H1 (cell line): Measurements from ENCODE around the gene BRCA2. TPM values are rescaled to one million over a fixed set of nuclear protein-coding genes. Genes with fewer than 3 reads are reported as not detected.

Experiments
- CTCF ChIA-PET: fragments of 300-600 bp; sonication (Branson Sonifier 250); formaldehyde crosslinking; loops from one replicate; lab custom pipeline; 2021; ENCODE audit not compliant: partially characterized antibody; lab: Charles Lee
- POLR2A ChIA-PET: fragments of 300-600 bp; sonication (Branson Sonifier 250); formaldehyde crosslinking; loops from one replicate; lab custom pipeline; 2021; ENCODE audit warnings: inconsistent platforms; ENCODE audit not compliant: partially characterized antibody; lab: Charles Lee
- DNase-seq, 2 experiments: peaks; one replicate each; pipeline versions ENCODE4 v3.0.0 to v3.0.0-alpha.2; 2010 to 2022; ENCODE audit warnings: low spot score in 2 of 2, low read depth in 1 of 2, mixed read lengths in 1 of 2
- FAIRE-seq: peaks from 2 replicates; lab custom pipeline; 2011; peaks lifted over from hg19 to GRCh38; lab: Jason Lieb, UNC
- H2AFZ ChIP-seq: 2 replicates; pipeline ENCODE4 v1.8.1; 2012; ENCODE audit warnings: low read length, inconsistent platforms
- H2AK5ac ChIP-seq: 2 replicates; pipeline ENCODE4 v1.6.1; 2013; ENCODE audit warnings: low read depth, low read length
- H2BK120ac ChIP-seq: replicated peaks from 2 replicates; pipeline ENCODE3; 2013; ENCODE audit warnings: low read depth, low read length, inconsistent platforms
- H2BK12ac ChIP-seq: 2 replicates; pipeline ENCODE4 v1.6.1; 2013; ENCODE audit warnings: low read depth, low read length
- H2BK15ac ChIP-seq: 2 replicates; pipeline ENCODE4 v1.6.1; 2013; ENCODE audit warnings: low read length
- H2BK20ac ChIP-seq: 2 replicates; pipeline ENCODE4 v1.6.1; 2013; ENCODE audit warnings: low read length
- H2BK5ac ChIP-seq: 2 replicates; pipeline ENCODE4 v1.6.1; 2013; ENCODE audit warnings: low read depth, low read length
- H3K14ac ChIP-seq: 2 replicates; pipeline ENCODE4 v1.6.1; 2013; ENCODE audit warnings: inconsistent platforms; ENCODE audit not compliant: insufficient read length
- H3K18ac ChIP-seq: 2 replicates; pipeline ENCODE4 v1.6.1; 2013; ENCODE audit warnings: low read length; ENCODE audit errors: extremely low read depth
- H3K23ac ChIP-seq: 2 replicates; pipeline ENCODE4 v1.6.1; 2013; ENCODE audit warnings: inconsistent platforms; ENCODE audit not compliant: insufficient read length
- H3K23me2 ChIP-seq: 2 replicates; pipeline ENCODE4 v1.6.1; 2013; ENCODE audit warnings: low read depth, low read length
- H3K27ac ChIP-seq: 2 replicates; pipeline ENCODE4 v1.6.1; 2011; ENCODE audit warnings: low read depth, low read length, inconsistent platforms
- H3K27me3 ChIP-seq, 4 experiments: replicated peaks in 1 of 4; 1 replicate in 1 of 4; 2 replicates in 3 of 4; pipeline versions ENCODE4 v1.6.1 to v1.8.1; 2011 to 2013; ENCODE audit warnings: low read length in 3 of 4, mild to moderate bottlenecking in 3 of 4, inconsistent platforms in 2 of 4, mixed read lengths in 2 of 4, moderate library complexity in 1 of 4; ENCODE audit not compliant: control insufficient read depth in 3 of 4, insufficient read depth in 3 of 4; ENCODE audit errors: extremely low read depth in 1 of 4
- H3K36me3 ChIP-seq, 4 experiments: 2 replicates each; pipeline versions ENCODE4 v1.6.1 to v1.8.1; 2011 to 2013; ENCODE audit warnings: mild to moderate bottlenecking in 4 of 4, low read length in 3 of 4, moderate library complexity in 2 of 4, control low read depth in 1 of 4, inconsistent platforms in 1 of 4; ENCODE audit not compliant: insufficient read depth in 4 of 4, control insufficient read depth in 2 of 4
- H3K4ac ChIP-seq: replicated peaks from 2 replicates; pipeline ENCODE3; 2013; ENCODE audit warnings: low read length, low read depth, mixed read lengths, inconsistent platforms; ENCODE audit not compliant: insufficient read length
- H3K4me1 ChIP-seq, 4 experiments: replicated peaks in 1 of 4; 1 replicate in 1 of 4; 2 replicates in 3 of 4; pipeline versions ENCODE4 v1.6.1 to v1.8.1; 2011 to 2013; ENCODE audit warnings: low read length in 3 of 4, inconsistent platforms in 2 of 4, mixed read lengths in 1 of 4; ENCODE audit not compliant: insufficient read depth in 4 of 4, control insufficient read depth in 3 of 4
- H3K4me2 ChIP-seq, 2 experiments: 2 replicates each; pipeline versions ENCODE4 v1.6.1 to v1.8.1; 2011 to 2013; ENCODE audit warnings: low read depth in 2 of 2, low read length in 2 of 2, control low read depth in 1 of 2, inconsistent platforms in 1 of 2, mild to moderate bottlenecking in 1 of 2; ENCODE audit not compliant: insufficient read depth in 1 of 2
- H3K4me3 ChIP-seq, 4 experiments: fragments of 200-600, 300-600 bp in 1 of 4; sonication (generic), shearing (Covaris generic), sonication (Bioruptor Twin) in 1 of 4; 2 replicates each; pipeline versions ENCODE4 v1.5.1 to v1.8.1; 2011 to 2016; ENCODE audit warnings: low read length in 4 of 4, low read depth in 3 of 4, control low read depth in 2 of 4, inconsistent platforms in 2 of 4, mild to moderate bottlenecking in 2 of 4, mixed read lengths in 1 of 4, moderate library complexity in 1 of 4; ENCODE audit not compliant: insufficient read depth in 2 of 4; ENCODE audit errors: extremely low read depth in 1 of 4
- H3K56ac ChIP-seq: replicated peaks from 2 replicates; pipeline ENCODE3; 2013; ENCODE audit warnings: low read depth, mild to moderate bottlenecking, mixed read lengths, low read length, inconsistent platforms; ENCODE audit not compliant: insufficient read length
- H3K79me1 ChIP-seq: 2 replicates; pipeline ENCODE4 v1.6.1; 2013; ENCODE audit warnings: low read depth, low read length, control low read depth
- H3K79me2 ChIP-seq, 2 experiments: 2 replicates each; pipeline versions ENCODE4 v1.6.1 to v1.8.1; 2012 to 2013; ENCODE audit warnings: low read length in 2 of 2, mild to moderate bottlenecking in 2 of 2, inconsistent platforms in 1 of 2; ENCODE audit not compliant: insufficient read depth in 2 of 2, control insufficient read depth in 1 of 2
- H3K9ac ChIP-seq, 4 experiments: replicated peaks in 1 of 4; 1 replicate in 1 of 4; 2 replicates in 3 of 4; pipeline versions ENCODE4 v1.6.1 to v1.8.1; 2011 to 2013; ENCODE audit warnings: low read depth in 3 of 4, low read length in 3 of 4, control low read depth in 2 of 4, mild to moderate bottlenecking in 2 of 4, moderate library complexity in 2 of 4, inconsistent platforms in 1 of 4; ENCODE audit errors: extremely low read depth in 1 of 4
- H3K9me3 ChIP-seq, 2 experiments: 2 replicates each; pipeline versions ENCODE4 v1.6.1 to v1.8.1; 2012 to 2013; ENCODE audit warnings: mild to moderate bottlenecking in 2 of 2, moderate library complexity in 2 of 2, control low read depth in 1 of 2, inconsistent platforms in 1 of 2, low read depth in 1 of 2, low read length in 1 of 2, mixed read lengths in 1 of 2; ENCODE audit not compliant: insufficient read depth in 2 of 2
- H4K20me1 ChIP-seq, 2 experiments: replicated peaks in 1 of 2; 2 replicates each; pipeline versions ENCODE3 to v1.8.1; 2011 to 2013; ENCODE audit warnings: inconsistent platforms in 2 of 2, low read length in 2 of 2, mild to moderate bottlenecking in 1 of 2; ENCODE audit not compliant: insufficient read depth in 2 of 2, control insufficient read depth in 1 of 2
- H4K5ac ChIP-seq: 2 replicates; pipeline ENCODE4 v1.6.1; 2013; ENCODE audit warnings: low read length, low read depth, mixed read lengths, inconsistent platforms; ENCODE audit not compliant: insufficient read length
- H4K8ac ChIP-seq: 2 replicates; pipeline ENCODE4 v1.8.0; 2013; ENCODE audit warnings: mild to moderate bottlenecking, moderate library complexity, low read length, inconsistent platforms; ENCODE audit not compliant: insufficient read depth; ENCODE audit errors: extremely low read depth
- H4K91ac ChIP-seq: replicated peaks from 2 replicates; pipeline ENCODE3; 2013; ENCODE audit warnings: low read length, mixed read lengths, inconsistent platforms; ENCODE audit not compliant: insufficient read length
- CBX5 ChIP-seq: fragments of 300-800, 300-1000 bp; sonication (generic); IDR thresholded peaks from 2 replicates; pipeline ENCODE4 v1.7.1; 2016; ENCODE audit warnings: antibody characterized with exemption, low read length, low read depth
- CBX8 ChIP-seq: fragments of 300-800, 300-1000 bp; sonication (generic); IDR thresholded peaks from 2 replicates; pipeline ENCODE4 v1.7.1; 2016; ENCODE audit warnings: low read depth, low read length, borderline replicate concordance
- CREB1 ChIP-seq: IDR thresholded peaks from 2 replicates; pipeline ENCODE4 v1.6.1; 2012; ENCODE audit warnings: inconsistent platforms
- EZH2 ChIP-seq: fragments of 200-600 bp; sonication (generic); IDR thresholded peaks from 2 replicates; pipeline ENCODE4 v1.7.1; 2012; ENCODE audit warnings: low read depth, mild to moderate bottlenecking, moderate library complexity, low read length, inconsistent platforms; ENCODE audit not compliant: severe bottlenecking
- GTF2F1 ChIP-seq: IDR thresholded peaks from 2 replicates; pipeline ENCODE4 v1.6.1; 2012; ENCODE audit warnings: low read depth, low read length, improper control_type of control experiment, borderline replicate concordance
- JUN ChIP-seq: IDR thresholded peaks from 2 replicates; pipeline ENCODE4 v1.6.1; 2011; ENCODE audit warnings: low read depth, mild to moderate bottlenecking, improper control_type of control experiment, low read length
- POLR2A ChIP-seq, 2 experiments: IDR thresholded peaks; 1 replicate in 1 of 2; 2 replicates in 1 of 2; pipeline ENCODE4 v1.6.1; 2011; ENCODE audit warnings: low read depth in 2 of 2, low read length in 2 of 2, mild to moderate bottlenecking in 2 of 2; ENCODE audit errors: control extremely low read depth in 1 of 2
- POLR2AphosphoS5 ChIP-seq: IDR thresholded peaks from 2 replicates; pipeline ENCODE4 v1.6.1; 2011; ENCODE audit warnings: low read depth, low read length
- RAD21 ChIP-seq, 2 experiments: IDR thresholded peaks in 1 of 2; conservative IDR thresholded peaks in 1 of 2; 2 replicates each; pipeline ENCODE4 v1.6.1; 2011; ENCODE audit warnings: low read depth in 2 of 2, low read length in 2 of 2, improper control_type of control experiment in 1 of 2, inconsistent platforms in 1 of 2, mild to moderate bottlenecking in 1 of 2, moderate library complexity in 1 of 2
- RBBP5 ChIP-seq: IDR thresholded peaks from 2 replicates; pipeline ENCODE4 v1.7.1; 2012; ENCODE audit warnings: low read depth, mild to moderate bottlenecking, inconsistent platforms, low read length, moderate library complexity, borderline replicate concordance
- RXRA ChIP-seq: IDR thresholded peaks from 2 replicates; pipeline ENCODE4 v1.6.1; 2011; ENCODE audit warnings: low read depth, mild to moderate bottlenecking, low read length, moderate library complexity; ENCODE audit not compliant: insufficient read depth
- SAP30 ChIP-seq: fragments of 300-600 bp; sonication (generic); IDR thresholded peaks from 2 replicates; pipeline ENCODE4 v1.7.1; 2012; ENCODE audit warnings: low read length, moderate library complexity, mild to moderate bottlenecking, inconsistent platforms; ENCODE audit not compliant: insufficient read depth, insufficient replicate concordance
- SP1 ChIP-seq: IDR thresholded peaks from 2 replicates; pipeline ENCODE4 v1.6.1; 2011; ENCODE audit warnings: low read depth, low read length
- TAF1 ChIP-seq: IDR thresholded peaks from 2 replicates; pipeline ENCODE4 v1.6.1; 2011; ENCODE audit warnings: mild to moderate bottlenecking, low read depth, low read length
- TAF7 ChIP-seq: optimal IDR thresholded peaks from 2 replicates; pipeline ENCODE3; 2011; ENCODE audit warnings: low read depth, mild to moderate bottlenecking, inconsistent platforms, low read length, moderate library complexity, borderline replicate concordance
- WGBS, 2 experiments: shearing (Covaris generic) in 1 of 2; methylation state at CpG; one replicate each; pipeline versions ENCODE4 v1.1.6 to v1.1.7; 2013 to 2015; ENCODE audit warnings: low lambda C conversion rate in 2 of 2, mixed read lengths in 2 of 2, inconsistent platforms in 1 of 2, low coverage in 1 of 2, missing lambda C conversion rate in 1 of 2; ENCODE audit not compliant: insufficient replicate concordance in 2 of 2, insufficient coverage in 1 of 2, insufficient read length in 1 of 2; ENCODE audit errors: extremely low coverage in 1 of 2, missing lambda C conversion rate in 1 of 2; 5-methylcytosine and 5-hydroxymethylcytosine counted together
- polyA plus RNA-seq, 7 experiments: library from polyadenylated mRNA; depleted of rRNA in 3 of 7; stranded (reverse) in 5 of 7; unstranded in 2 of 7; fragments of >200 nt in 5 of 7; fragments of 200-250 nt in 2 of 7; gene quantifications; 1 replicate in 5 of 7; 2 replicates in 1 of 7; 4 replicates in 1 of 7; pipeline versions ENCODE4 v1.2.1 to v1.2.3, GENCODE V29; 2011 to 2013; ENCODE audit warnings: missing spikeins in 2 of 7, mixed read lengths in 2 of 7
- total RNA-seq: library from RNA; stranded (reverse); fragmentation: NEBNext Ultra II Directional; extraction: Animal tissue kit (Norgen Biotek cat#: 25700); gene quantifications from 2 replicates; pipeline ENCODE4 v1.2.1, GENCODE V29; 2021

BRCA2 gene
- total and polyA plus RNA-seq, 2 of the 8 experiments (the other 6 are each of a cell fraction or from before 2014, with no cell fraction given), result 4.2 to 24.9 TPM

GRCh38 chr13:32423592-32423991 lies 108.3 kb downstream of the BRCA2 start:
- H3K4me3 ChIP-seq, result no peak overlapping the region
- POLR2A ChIA-PET, result interaction anchor here (0.8 to 3.1 kb wide), 2 partner anchors 14 to 108 kb away, joined by 3 to 15 read pairs; no protein-coding TSS in a partner anchor
- TF ChIP-seq CBX5, result no peak
- TF ChIP-seq RXRA, result no peak
- TF ChIP-seq SAP30, result no peak
- TF ChIP-seq RAD21 (IDR thresholded peaks at IDR 0.05 in 1 of 2, conservative IDR thresholded peaks at IDR 0.05 in 1 of 2; ENCODE audit: low read depth in 2 of 2, low read length in 2 of 2), result no peak
- no peak for TF ChIP-seq JUN
- TF ChIP-seq TAF1, result no peak
- TF ChIP-seq POLR2A (IDR thresholded peaks at IDR 0.05; ENCODE audit: control extremely low read depth in 1 of 2, low read depth in 2 of 2, low read length in 2 of 2), result no peak
- no peak for TF ChIP-seq CBX8
- no peak for TF ChIP-seq CREB1
- TF ChIP-seq TAF7, result no peak
- no peak for TF ChIP-seq RBBP5
- no peak for TF ChIP-seq EZH2
- TF ChIP-seq GTF2F1, result no peak
- TF ChIP-seq SP1, result no peak
- TF ChIP-seq POLR2AphosphoS5, result no peak

More at GRCh38 chr13:32423592-32423991, 108.3 kb downstream of the BRCA2 start:
- H3K23ac ChIP-seq, result no peak overlapping the region
- DNase-seq (no peak), FAIRE-seq (no peak)
- peaks cover 4% of the 10 kb centered on the region in 4 experiments; a peak in 6 of 7 replicates for H3K4me1 ChIP-seq
- H3K9me3 ChIP-seq, result peaks cover 4 to 5% of the 10 kb centered on the region in 2 experiments; a peak in 2 of 4 replicates
- WGBS, 2 experiments, result 93% methylated on average over 3 of the region's 3 CpGs; no CpG with 5 or more reads in 1 of the 2 experiments
- H3K4me2 ChIP-seq, result no peak overlapping the region
- H2AK5ac ChIP-seq, result no peak overlapping the region
- H3K79me1 ChIP-seq, result no peaks in the 10 kb centered on the region; the same call in 1 of the 2 replicates
- no peak overlapping the region for H2BK5ac ChIP-seq
- H4K20me1 ChIP-seq, result peaks cover 0 to 2% of the 10 kb centered on the region in 2 experiments
- H3K56ac ChIP-seq, result no peak overlapping the region
- H2BK20ac ChIP-seq, result no peak overlapping the region
- H3K36me3 ChIP-seq, result no peaks in the 10 kb centered on the region
- H2AFZ ChIP-seq, result no peak overlapping the region
- no peak overlapping the region for H2BK15ac ChIP-seq
- no peak overlapping the region for H2BK12ac ChIP-seq
- CTCF ChIA-PET, result no interaction called here
- H3K4ac ChIP-seq, result no peak overlapping the region
- no peak overlapping the region for H4K91ac ChIP-seq
- peaks cover 0 to 10% (median 6%) of the 10 kb centered on the region in 4 experiments; a peak in 5 of 7 replicates for H3K27me3 ChIP-seq
- H3K14ac ChIP-seq, result no peak overlapping the region
- H4K5ac ChIP-seq, result no peak overlapping the region
- no peaks in the 10 kb centered on the region for H3K79me2 ChIP-seq
- no peak overlapping the region for H2BK120ac ChIP-seq
- H3K27ac ChIP-seq, result no peak overlapping the region
- H3K23me2 ChIP-seq, result peaks cover 5% of the 10 kb centered on the region; the same call in 1 of the 2 replicates
- H3K9ac ChIP-seq, result no peak overlapping the region
- H3K18ac ChIP-seq, result no peak overlapping the region
- no peak overlapping the region for H4K8ac ChIP-seq
